ENCODE measurements around the gene METTL26.

Gene METTL26

DNA sequence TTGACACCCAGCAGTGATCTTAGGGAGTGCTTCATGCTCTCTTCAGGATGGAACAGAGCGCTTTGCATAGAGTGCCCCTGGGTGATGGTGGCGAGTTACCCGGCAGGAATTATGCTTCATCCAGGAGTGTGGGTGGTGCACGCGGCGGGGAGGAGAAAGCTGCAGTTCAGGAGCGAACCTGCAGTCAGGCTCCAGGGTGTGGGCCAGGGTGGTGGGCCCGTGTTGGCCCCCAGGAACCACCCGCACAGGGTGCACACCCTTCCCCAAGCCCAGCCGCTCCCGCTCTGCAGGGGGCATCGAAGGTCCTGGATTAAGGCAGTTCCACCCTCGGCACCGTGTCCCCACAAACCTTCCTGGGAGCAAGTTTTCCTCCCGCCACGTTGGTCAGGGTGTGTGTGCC is 42.3 kb downstream of the METTL26 start:
- no peak for DNase-seq

DNA sequence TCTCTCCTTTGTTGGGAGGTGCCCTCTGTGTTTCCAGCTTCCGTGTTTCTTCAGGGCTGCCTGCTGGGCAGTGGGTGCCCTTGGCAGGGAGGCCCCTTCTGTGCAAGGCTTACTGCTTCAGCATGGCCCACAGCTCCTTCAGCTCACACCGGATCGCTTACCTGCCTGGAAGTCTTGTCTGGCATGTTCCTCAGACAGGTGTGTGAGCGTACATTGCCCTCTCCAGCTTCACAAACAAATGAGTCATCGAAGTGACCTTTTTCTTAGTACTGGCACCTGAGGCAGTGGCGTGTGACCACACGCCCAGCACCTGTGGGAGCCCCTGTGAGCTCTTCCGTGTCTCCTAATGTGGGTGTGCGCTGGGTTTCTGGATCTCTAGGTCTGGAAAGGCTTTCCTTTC is 42.7 kb downstream of the METTL26 start:
- no peak for DNase-seq

- DNase-seq = peak; percentile 48 to 62
Measured at GRCh38 chr16:592518-593306, 43.4 kb downstream of the METTL26 start.

DNA sequence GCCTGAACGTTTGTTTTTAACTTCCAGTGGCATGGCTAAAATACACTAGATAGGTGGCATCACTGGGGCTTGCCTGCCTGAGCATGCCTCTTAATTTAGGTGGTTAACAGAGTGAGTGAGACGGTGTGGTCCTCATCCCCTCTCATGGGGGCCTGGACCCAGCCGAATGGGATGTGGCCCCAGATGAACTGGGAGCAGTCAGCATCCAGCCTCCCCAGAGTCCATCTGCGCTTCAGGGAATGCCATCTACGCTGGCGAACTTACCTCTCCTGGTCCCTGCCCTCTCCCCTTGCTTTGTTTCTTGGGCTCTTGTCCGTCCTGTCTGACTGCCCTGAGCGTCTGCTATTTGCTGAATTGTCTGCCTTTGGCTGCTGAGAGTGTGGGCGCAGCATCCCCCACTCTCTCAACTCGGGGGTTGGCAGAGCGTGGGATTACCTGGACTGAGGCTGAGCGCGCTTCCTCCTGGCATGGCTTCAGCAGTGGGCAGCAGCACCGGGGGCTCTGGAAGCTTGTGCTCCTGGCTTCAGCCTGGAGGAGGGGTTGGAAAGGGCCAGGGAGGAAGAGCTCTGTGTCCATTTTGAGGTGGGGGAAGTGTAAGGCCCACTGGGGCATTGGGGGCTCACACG is 44.1 kb downstream of the METTL26 start:
- no peak for DNase-seq

- no peak for DNase-seq
Measured at GRCh38 chr16:591231-591630, 44.9 kb downstream of the METTL26 start.

- DNase-seq = no peak
Measured at GRCh38 chr16:590815-591200, 45.3 kb downstream of the METTL26 start.

GRCh38 chr16:590188-590814 is 45.8 kb downstream of the METTL26 start:
- no peak for DNase-seq

- DNase-seq = peak; percentile 69 to 79
Measured at GRCh38 chr16:589658-590187, 46.4 kb downstream of the METTL26 start, which contains the start of gene RAB40C. TSS of gene RAB40C (plus strand) at chr16:590066. CDS start at chr16:590292, 226 bp downstream.

DNA sequence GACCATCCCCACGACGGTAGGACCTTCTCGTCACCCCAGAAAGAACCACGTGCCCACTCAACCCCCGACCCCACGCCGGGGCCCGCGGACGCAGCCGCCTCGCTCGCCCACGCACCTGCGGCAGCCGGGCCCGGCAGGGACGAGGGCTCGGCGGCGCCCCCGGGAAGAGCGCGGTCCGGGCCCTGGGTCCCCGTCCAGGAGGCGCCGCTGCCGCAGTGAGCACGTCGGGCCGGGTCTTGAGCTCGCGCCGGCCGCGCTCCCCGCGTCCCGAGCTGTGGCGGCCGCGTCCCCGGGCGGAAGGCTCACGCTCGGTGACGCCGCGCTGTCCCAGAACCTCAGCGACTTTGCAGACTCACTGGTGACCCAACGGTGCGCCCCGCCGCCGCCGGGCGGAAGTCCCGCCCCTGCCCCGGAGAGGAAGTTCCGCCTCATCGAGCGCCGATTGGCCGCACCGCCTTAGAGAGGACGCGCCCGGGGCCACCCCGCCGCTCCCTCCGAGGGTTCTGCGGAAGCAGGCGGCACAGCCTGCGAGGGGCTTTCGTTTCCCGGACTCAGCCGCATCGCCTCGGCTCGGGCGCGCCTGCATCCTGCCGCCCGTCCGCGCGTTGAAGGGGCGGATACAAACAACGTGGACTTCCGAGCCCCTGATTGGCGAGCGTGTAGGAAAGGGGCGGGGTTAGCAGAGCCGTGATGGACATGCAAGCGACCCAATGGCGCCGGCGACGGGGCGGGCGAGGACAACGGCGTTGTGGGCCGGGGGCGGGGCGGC is 47.0 kb downstream of the METTL26 start:
- peak; percentile 58 to 64 for DNase-seq

DNA sequence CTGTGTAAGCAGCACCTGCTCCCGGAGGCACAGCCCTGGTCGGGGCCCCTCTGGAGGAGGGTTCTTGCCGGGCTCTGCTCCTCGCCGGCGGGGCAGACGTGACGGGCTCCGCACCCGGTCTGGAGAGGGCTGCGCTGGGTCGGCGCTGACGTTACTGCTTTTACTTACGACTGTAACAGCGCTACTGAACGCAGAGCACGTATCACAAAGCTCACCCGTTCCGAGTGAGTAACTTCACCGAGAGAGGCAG is 47.5 kb downstream of the METTL26 start:
- no peak for DNase-seq

DNA sequence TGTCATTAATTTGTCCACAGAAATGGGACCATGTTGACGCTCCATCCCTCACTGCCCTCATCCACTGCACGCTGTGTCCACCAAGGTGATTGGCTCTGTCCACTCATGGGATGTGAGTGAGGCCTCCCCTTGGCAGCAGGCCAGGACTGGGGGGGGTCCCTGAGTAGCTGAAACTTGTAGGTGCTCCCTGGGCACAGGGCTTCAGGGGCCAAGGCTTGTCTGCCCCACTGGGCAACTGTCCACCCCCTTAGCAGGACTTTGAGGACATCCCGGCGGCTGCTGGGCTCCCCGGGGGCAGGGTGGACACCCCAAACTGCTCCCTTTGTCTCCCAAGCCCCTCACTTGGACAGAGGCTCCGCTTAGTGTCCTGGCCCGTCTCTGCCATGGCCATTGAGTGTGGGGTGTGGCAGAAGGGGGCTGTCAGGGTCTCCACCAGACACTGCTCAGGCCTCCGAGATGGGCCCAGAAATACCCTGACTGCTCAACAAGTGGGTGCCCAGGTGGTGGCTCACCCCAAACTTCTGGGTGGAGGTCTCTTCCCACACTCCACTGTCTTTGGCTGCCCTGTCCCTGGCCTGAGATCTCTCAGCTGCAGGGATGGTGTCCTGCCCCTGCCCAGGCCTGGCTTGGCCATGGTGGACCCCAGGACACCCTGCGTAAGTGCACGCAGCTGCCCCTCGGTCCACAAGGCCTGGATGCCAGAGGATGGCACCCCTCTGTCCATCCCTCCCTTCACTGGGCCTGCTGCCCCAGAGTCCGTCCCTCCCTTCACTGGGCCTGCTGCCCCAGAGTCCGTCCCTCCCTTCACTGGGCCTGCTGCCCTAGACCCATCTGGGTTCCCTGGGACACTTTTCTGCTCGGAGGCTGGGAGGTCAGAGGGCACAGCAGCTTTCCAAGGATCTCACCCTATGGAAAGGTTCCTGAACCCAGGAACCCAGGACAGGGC is 49.2 kb downstream of the METTL26 start:
- no peak for DNase-seq

GRCh38 chr16:586047-586644 is 50.0 kb downstream of the METTL26 start:
- DNase-seq = no peak

- DNase-seq = no peak
Measured at GRCh38 chr16:585351-585750, 50.8 kb downstream of the METTL26 start.
